ENCODE measurements around the gene HLA-B. TPM values are rescaled to one million over a fixed set of nuclear protein-coding genes. Genes with fewer than 3 reads are reported as not detected.

Gene HLA-B
- polyA plus RNA-seq, 1 donor: 104 TPM

DNA sequence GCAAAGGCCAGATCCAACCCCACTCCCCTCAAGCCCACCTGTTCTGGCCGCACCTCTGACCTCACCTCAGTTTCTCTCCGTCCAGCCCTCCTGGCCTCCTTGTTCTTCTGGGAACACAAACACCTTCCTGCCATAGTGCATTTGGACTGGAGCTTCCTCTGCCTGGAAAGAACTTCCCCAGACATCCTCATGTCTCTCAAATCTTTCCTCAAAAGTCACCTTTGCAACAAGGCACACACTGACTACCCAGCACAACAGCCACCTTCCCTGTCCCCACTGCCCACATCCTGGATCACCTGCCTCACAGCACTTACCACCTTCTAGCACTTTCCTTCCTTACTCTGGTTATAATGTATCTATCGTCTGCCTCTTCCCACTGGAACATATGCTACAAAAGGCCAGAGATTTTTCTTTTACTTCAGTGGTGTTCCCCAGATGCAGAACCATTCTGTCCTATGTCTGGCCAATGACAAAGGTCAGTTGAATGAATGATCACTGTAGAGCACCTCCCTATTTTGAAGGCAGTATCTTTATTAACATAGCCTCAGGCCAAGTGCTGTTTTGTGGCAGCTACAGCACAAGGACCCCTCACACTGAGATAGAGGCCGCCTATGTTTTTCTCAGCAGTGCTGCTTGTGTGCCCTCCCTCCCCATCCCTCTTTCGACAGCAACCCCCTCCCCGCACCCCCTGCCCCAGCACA is 4.1 kb downstream of the HLA-B start:
- no peak for DNase-seq (ENCODE audit: low read depth)

DNA sequence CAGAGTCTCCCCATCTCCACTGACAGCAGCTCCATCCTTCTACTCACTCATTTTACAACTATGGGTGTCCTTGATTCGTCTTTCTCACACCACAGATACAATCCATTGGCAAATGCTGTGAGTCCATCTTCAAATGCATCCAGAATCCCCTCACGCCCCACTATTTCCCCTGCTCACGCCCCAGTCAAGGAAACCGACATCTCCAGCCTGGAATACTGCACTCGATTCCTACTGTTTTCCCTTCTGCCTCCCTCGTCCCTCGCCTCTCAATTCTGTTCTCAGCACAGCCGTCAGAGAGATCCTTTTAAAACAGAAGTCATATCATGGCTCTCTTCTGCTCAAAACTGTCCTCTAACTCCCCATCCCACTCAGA is 4.7 kb downstream of the HLA-B start:
- DNase-seq (ENCODE audit: low read depth): no peak

DNA sequence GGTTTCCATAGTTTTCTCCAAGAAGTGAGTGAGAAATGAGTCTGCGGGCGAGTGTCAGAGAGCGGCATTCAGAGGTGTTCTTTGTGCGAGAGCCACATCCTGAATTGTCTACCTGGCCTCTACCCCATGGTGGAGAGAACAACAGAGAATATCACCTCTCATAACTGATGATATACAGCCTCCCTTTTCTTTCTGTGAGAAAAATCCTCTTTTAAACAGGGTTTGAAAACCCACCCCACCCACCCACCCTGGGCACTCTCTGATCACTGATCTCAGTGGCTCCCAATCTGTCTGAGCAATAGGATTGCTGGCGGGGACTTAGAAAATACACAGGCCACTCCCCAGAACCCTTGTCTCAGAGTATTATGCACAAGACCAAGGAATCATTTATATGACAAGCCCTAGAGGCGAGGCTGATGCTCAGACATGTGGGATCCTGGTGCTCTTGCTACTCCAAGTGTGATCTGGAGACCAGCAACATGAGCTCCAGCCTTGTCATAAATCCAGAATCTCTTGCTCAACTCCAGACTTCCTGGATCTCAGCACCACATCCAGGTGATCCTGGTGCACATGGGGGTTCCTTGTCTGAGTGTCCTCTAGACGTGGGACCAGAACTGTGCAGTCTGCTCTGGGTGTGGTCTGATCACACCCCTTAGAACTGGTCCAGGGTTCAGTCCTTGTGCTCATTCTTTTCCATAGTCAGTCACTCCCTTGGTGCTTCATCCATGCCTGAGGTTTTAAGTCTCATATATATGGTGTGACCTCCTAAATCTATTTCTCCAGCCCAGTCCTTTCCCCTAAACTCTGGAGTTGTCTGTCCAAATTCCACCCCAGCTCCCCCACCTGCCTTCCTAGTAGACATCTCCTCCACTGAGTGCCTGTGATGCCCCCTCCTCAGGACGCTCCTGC is 5.3 kb downstream of the HLA-B start:
- DNase-seq (ENCODE audit: low read depth): no peak

GRCh38 chr6:31351033-31351380 is 6.0 kb downstream of the HLA-B start:
- no peak for DNase-seq (ENCODE audit: low read depth)

DNA sequence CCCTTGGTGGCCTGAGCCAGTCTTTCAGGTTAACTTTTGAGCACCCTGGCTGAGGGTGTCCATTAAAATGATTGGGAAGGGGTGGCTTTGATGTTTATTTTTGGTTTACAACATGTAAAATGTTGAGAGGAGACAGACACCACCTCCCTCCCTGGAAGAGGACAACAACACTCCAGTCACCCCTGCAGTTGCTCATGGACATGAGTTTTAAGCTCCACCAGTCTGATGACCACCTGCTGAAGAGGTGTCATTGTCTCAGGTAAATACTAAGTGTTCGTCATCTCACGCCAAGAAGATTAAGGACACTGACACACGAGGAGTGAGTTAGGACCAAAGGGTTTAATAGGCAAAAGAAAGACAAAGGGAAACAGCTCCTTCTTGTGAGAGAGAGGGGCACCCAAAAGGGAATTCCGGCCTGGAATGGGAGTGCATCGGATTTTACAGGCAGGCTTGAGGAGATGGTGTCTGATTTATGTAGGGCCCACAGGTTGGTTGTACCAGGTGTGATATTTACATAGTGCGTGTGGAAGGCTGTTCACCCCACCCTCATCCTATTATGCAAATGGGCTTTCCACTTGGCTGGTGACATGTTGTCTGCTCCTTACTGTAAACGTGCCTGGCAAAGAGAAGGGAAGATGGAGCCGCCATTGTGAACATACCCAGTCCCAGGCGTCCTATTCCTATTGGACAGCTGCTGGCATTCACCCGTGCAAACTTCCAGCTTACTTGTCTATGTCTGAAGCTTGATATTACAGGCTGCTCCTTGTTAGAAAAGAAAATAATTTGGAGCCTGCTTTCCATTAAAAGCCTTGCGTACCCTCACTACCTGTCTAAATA is 6.6 kb downstream of the HLA-B start:
- DNase-seq (ENCODE audit: low read depth): no peak

DNA sequence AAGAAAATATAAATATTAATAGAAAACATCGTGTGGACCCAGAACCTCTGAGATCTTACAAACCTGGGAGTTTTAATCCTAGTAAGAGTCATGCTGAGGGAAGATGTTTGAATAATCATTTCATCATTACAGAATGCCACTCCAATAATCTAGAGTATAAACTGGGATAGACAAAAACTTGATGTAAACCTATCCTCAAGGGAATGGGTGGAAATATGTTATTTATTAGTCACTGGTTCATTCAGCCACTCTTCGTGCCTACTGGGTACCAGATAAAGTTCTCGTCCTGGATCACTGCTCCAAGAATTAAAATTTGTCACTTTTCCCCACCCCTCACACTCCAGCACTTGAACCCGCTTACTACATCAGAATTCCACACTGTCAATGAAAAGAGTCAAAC is 7.7 kb downstream of the HLA-B start:
- no peak for DNase-seq (ENCODE audit: low read depth)

DNA sequence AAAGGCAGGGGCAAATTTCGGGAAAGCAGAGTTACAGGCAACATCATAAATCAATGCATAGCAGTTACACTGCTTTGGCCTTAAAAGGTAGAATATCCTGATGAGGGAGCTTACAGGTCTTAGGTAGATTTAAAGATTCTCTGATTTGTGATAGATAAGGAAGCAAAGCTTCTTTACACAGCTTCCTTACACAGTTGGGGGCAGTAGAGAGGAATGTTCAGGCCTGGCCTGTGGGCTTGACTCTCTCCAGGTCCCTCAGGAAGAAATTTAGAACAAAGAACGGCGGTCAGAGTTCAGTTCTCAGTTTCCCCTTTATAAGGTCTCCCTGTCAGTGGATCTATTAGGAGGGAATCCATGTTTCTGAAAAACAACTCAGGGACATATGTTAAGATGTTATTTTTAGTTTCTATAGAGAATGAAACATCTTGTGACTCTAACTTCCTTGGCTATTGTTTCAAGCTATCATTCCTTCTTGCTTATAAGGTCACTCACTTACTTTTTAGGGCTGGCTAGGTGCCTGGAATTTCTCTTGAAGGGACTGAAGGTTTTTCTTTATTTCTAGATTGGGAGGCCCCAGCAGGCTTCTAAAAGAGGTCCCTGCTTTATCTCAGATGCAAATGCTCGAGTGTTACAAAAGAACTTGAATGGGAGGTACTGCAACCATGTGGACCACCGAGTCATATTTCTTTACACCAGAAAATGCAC is 11.8 kb downstream of the HLA-B start:
- no peak for DNase-seq (ENCODE audit: low read depth)

DNA sequence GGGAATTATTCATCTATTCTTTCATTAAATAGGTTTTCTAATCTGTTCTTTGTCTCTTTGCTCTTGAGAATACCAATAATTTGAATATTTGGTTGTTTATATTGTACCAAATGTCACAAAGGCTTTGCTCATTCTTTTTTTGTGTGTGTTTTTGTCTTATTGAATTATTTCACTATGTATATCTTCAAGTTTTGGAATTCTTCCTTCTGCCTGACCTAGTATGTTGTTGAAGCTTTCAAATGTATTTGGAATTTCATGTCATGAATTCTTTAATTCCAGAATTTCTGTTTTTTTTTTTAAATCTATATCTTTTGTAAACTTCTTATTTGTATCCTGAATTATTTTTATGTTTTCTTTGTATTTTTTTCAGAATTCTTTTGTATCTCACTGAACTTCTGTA is 16.8 kb downstream of the HLA-B start:
- DNase-seq (ENCODE audit: low read depth): no peak

DNA sequence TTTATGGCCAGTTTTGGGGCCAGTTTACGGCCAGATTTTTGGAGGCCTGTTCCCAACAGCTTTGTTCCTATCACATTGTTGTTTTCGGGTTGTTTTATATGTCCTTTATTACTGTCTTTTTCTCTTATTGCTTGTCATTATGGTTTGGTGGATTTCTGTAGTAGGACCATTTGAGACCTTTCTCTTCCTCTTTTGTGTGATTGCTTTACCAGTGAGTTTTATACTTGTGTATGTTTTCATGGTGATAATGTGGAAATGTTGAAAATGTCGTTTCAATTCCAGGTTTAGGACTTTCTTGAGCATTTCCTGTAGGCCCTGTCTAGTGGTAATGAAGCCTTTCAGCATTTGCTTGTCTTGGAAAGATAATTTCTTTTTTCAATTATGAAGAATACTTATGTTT is 17.8 kb downstream of the HLA-B start:
- DNase-seq (ENCODE audit: low read depth): no peak

DNA sequence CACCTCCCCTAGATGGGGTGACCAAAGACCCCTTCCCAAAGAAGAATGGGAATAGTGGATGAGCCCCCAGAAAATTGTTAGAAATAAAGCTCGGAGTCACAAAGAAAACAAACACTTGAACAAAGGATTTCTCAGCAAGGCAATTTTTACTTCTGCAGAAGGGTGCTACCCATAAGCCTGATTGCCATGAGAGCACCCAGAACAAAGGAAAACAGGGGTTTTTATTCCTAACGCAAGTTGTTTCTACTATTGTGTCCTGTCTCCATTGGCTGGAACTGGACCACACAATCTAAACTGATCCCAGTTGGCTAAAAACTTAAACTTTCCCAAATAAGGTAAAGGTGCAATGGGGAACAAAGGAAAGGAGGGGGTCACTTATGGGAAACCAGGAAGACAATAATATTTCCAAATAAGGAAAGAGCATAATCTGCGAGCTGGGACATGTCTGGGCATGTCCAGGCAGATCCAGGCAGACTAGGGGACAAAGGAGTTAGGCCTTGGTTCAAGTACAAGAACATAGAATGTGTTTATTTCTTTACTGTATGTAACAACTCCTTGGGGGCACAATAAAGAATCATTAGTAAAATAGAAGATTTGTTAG is 20.0 kb downstream of the HLA-B start:
- DNase-seq (ENCODE audit: low read depth): no peak

GRCh38 chr6:31332637-31333602 is 24.1 kb downstream of the HLA-B start:
- DNase-seq (ENCODE audit: low read depth): no peak

GRCh38 chr6:31328355-31328960 is 28.5 kb downstream of the HLA-B start:
- DNase-seq (ENCODE audit: low read depth): no peak

DNA sequence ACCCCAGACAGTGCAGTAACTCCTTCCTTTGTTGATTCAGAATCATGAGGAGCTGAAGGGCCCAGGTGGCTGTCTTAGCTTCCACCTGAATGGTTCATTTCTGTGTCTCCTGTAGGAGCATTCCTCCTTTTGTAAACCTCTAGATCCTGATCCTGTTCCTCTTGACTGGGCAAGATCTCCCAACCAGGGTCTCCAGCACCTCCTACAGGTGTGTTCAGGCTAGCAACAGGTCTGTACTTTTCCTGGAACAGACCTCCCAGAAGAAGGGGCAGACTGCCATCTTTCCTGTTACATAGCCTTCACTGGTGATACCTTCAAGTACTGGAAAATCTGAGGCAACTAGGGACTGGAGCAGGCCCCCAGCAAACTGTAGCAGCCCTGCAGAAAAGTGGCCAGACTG is 35.2 kb downstream of the HLA-B start:
- no peak for DNase-seq (ENCODE audit: low read depth)

DNA sequence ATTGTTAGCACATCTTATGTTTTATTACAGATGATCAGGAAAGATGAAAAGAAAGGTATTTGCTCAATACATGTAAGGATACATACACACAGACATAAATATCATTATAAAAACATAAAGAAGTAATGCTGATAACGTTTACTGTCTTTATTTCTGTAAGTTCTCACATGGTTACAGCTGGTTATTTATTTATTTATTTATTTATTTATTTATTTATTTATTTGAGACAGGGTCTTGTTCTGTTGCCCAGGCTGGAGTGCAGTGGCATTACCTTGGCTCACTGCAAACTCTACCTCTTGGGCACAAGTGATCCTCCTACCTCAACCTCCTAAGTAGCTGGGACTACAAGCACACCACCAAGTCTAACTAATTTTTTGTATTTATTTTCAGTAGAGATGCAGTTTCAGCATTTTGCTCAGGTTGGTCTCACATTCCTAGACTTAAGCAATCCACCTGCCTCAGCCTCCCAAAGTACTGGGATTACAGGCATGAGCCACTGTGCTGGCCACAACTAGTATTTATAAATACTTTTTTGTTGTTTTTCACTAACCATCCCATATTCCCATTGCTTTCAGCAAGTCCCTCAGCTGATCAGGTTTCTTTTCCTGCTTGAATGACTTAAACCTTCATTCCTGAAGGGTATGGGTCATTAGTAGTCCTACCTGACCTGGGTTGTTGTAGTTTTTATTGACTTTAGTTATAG is 35.8 kb downstream of the HLA-B start:
- no peak for DNase-seq (ENCODE audit: low read depth)

GRCh38 chr6:31317036-31317435 is 39.9 kb downstream of the HLA-B start:
- no peak for DNase-seq (ENCODE audit: low read depth)

- DNase-seq (ENCODE audit: low read depth): no peak
These were observed 47.3 kb downstream of the HLA-B start for GRCh38 chr6:31309641-31310040.

DNA sequence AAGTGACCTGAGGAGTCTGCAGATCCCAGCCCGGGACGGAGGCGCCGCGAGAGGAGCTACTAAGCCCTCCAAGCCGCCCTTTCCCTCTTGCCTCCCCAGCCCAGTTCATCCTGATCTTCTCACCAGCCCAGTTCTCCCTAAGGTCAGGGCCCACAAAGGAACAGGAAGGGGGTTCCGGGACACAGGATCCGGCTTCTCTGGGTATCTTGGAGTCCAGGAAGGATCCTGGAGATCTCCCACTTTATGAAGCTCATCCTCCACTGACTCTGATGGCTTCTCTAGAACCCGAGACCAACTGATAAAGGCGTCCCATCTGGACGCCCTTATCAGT is 48.2 kb downstream of the HLA-B start:
- DNase-seq (ENCODE audit: low read depth): no peak

GRCh38 chr6:31308050-31308844 is 48.7 kb downstream of the HLA-B start:
- DNase-seq (ENCODE audit: low read depth): no peak

Measured in forelimb muscle (tissue), 1 donor.